HG02938 (cell line): ENCODE measurements around the gene NOS1.

Experiments used
- ATAC-seq: cut with Tn5 transposase; IDR thresholded peaks from one replicate; pipeline ENCODE4 v1.9.1; 2021; ENCODE audit warnings: mild to moderate bottlenecking, moderate library complexity; ENCODE audit not compliant: unreplicated experiment

NOS1 gene

GRCh38 chr12:117363953-117364486, 2.6 kb upstream of the NOS1 start:
- ATAC-seq: no peak

GRCh38 chr12:117363056-117363662, 1.7 kb upstream of the NOS1 start:
- no peak for ATAC-seq

GRCh38 chr12:117362391-117362790, 965 bp upstream of the NOS1 start:
- no peak for ATAC-seq

DNA sequence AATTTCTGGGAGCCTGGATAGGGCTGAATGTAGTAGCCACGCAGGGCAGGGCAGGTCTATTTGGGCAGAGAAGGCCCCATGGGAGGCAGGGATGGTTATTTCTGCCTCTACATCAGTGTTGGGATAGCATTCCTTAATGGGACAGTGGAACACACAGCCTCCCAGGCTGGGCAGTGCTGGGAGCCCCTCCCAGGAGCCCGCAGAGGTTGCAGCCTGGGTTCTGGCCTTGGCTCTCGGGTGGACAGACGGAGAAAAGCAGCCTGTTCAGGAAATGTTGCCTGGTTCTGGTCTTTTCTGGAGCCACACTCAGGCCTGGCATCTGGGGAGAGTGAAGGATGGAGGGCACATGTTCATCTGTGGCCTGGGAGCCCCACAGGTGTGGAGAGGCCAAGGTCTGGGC, 479 bp upstream of the NOS1 start:
- no peak for ATAC-seq

GRCh38 chr12:117360551-117361346, 677 bp downstream of the NOS1 start:
- ATAC-seq: no peak

DNA sequence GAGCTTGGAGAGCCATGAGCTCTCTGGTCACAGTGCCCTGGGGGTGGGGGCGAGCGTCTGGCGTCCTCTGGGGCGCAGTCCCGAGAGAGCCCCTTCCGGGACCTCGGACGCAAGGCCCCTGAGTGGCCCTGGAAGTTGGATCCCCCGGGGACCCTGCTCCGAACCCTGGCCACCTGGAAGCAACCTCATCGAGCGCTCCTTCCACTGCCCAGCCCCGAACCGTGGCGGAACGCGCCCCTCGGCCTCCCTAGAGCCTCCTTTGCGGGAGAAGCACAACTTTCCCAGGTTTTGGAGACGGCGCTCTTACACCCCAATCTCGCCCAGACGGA, 1.2 kb downstream of the NOS1 start:
- no peak for ATAC-seq

DNA sequence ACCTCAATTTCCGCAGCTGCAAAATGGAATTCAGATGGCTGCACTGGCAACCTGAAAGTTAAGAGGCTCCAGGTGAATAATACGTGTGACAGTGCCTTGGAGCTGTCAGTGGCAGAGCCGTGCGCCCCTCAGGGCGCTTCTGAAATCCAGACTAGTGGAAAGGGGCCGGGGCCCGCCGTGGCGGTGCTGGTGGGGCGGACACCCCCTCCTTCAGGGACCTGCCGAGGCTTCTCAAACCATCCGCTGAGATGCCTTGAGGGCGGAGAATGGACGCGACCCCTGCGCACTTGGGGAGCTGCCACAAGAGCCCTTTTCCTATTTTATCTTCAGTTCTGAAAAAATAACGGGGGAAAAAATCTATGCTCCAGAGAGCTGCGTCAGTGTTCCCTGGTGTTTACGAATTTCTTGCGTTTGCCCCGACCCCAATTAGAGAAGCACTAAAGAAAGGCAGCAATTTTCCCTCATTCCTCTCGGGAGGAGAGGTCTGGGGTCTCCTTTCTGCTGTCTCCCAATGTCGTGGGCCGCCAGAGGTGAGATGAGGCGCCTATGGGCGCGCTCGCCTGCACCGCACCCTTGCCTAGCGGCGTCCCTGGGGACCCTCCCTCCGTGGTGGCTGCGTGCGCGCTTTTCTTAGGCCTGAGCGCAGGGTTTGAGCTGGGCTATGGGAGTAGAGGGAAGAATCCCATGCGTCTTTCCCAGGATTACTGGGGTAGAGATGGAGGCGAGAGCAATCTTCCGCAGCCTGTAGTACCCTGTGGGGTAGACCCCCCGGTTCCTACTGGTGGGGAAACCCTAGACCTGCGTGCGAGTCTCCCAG, 2.2 kb downstream of the NOS1 start:
- no peak for ATAC-seq

- no peak for ATAC-seq
These were observed 5.4 kb downstream of the NOS1 start for GRCh38 chr12:117356048-117356447.

DNA sequence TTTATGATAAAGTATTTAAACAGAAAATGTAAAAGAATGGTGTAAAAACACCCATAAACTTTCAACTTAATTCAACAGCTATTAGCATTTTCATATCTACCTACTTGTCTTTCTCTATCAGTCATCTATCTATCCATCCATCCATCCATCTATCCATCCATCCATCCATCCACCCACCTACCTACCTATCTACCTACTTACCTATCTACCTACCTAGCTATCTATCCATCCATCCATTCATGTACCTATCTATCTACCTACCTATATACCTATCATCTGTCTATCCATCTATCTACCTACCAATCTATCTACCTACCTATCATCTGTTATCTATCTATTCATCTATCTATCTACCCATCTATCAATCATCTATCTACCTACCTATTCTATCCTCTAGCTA, 8.5 kb downstream of the NOS1 start:
- no peak for ATAC-seq

DNA sequence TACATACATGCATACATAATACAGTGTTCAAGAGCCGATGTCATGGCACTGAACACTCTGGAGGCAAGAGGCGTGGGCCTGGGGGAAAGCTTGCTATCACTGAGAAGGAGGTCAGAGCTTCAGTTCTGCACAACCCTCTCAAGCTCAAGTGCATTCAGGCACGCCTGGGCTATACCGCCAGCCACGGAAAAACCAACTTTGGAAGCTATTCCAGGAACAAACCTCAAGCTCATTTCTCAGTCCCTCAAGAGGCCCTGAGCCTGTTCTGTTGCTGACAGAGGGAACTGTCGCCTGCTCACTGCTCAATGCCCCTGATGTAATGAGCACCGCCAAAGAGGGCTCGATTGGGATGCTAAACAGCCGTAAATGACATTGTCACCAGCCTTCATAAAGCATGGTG, 9.2 kb downstream of the NOS1 start:
- no peak for ATAC-seq

DNA sequence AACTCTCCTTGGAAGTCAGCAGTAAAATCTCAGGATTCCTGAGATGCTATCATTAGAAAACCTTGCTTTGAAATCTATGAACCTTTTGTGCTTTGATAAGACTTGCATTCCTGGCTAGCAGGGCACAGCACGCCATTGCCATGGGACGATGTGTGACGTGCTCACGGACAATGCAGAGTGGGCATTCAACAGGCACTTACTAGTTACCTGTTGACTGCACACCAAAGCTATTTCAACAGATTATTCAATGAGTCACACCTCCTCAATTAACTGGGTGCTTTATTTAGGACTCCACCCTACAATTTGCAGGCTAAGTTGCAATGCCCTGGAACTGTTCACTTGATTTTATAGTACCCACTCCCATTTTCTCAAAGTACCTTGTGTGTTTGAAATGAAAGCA, 11.3 kb downstream of the NOS1 start:
- ATAC-seq: no peak

DNA sequence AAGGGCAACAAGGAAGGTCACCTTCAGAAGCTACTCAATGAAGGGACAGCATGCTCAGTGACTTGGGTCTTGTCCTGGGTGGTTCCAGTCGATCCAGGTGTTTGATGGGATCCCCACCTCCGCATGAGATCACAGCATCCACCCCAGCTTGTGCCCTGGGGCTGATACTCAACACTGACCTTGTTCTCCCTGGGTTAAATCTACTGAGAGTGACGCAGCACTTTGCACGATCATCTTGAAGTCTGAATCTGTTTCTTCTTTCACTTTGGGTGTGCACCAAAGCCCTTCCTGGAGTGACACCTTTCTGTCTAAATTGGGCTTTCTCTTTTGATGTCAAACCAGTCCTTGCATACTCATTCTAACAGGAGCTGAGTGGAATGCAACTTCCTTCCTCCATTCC, 13.8 kb downstream of the NOS1 start:
- no peak for ATAC-seq

GRCh38 chr12:117344716-117345115, 16.7 kb downstream of the NOS1 start:
- no peak for ATAC-seq

DNA sequence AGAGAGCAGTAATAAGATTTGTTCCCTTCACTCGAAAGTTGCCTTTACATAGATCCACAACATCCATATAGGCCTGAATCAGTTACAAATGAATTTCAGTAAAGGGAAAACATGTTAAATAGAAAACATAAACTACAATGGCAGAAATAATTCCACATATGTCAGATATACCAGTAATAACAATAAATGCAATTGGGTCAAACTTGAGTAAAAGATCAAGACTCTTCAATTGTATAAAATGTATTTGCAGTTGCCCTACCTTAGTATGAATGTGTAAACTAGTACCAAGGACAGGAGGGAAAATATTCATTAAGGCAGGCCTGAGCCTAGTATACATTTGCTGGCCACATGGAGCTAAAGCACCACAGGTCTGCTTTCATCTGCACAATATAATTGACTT, 17.6 kb downstream of the NOS1 start:
- ATAC-seq: no peak

DNA sequence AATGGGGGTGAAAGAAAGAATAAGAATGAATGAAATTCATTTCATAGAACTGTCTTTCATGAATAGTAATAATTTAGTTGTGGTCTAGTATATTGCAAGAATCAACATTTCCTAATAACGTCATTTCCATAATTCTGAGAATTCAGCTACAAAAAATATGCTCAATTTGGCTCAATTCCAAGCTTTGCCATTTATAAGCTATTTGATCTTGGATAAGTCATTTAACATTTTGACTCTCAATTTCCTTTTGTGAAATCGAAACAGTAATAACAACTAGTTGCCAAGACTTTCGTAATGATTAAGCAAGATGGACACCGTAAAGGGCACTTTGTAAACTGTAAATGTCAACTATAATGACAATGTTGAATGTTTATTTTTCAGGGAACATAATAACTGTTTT, 18.1 kb downstream of the NOS1 start:
- ATAC-seq: no peak

- ATAC-seq: no peak
These were observed 18.7 kb downstream of the NOS1 start for GRCh38 chr12:117342682-117343081.

- ATAC-seq: no peak
These were observed 19.2 kb downstream of the NOS1 start for GRCh38 chr12:117342247-117342646.

- no peak for ATAC-seq
These were observed 22.3 kb downstream of the NOS1 start for GRCh38 chr12:117339104-117339503.

GRCh38 chr12:117334855-117335587, 26.4 kb downstream of the NOS1 start:
- no peak for ATAC-seq

GRCh38 chr12:117334051-117334450, 27.4 kb downstream of the NOS1 start:
- no peak for ATAC-seq

DNA sequence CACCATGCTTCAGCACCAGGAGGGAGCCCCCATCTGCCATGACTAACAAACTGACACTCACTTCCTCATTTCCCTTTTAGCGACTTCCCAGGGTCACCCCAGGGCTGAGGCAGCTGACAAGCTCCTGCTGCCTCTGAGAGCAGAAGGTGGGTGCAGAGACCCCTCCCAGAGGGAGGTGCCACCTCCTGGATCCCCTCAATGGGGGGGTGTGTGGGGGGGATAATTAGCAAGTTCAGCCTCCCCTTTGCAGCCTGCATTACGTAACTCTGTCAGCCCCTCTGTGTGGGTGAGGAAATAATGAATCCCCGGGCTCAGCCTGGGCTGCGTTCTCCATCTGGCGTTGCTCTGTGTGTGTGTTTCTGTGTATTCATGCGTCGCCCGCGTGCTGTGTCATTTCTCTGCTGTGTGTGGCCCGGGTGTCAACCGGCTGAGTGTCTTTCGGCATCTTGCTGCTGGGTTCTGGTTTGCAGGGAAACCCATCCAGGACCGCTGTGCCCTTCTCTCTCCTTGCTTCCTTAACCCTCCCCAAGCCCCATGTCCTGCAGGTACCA, 28.0 kb downstream of the NOS1 start:
- no peak for ATAC-seq
